CD4-positive, alpha-beta T cell treated with Interleukin-1 beta for 1 hour (primary cell): Measurements from ENCODE around the gene ID3.

Source experiments
- DNase-seq, 2 donors: peaks; one replicate each; pipeline ENCODE4 v3.0.0-alpha.2; 2020 to 2022

The ID3 gene

GRCh38 chr1:23525558-23526250 is 33.6 kb downstream of the ID3 start:
- DNase-seq: peak; percentile 35 to 38

- DNase-seq: peak; percentile 60 to 62
Measured at GRCh38 chr1:23524716-23525401, 34.4 kb downstream of the ID3 start.

GRCh38 chr1:23524163-23524562 is 35.1 kb downstream of the ID3 start:
- no peak for DNase-seq

GRCh38 chr1:23522244-23522982 is 36.9 kb downstream of the ID3 start:
- DNase-seq: peak in 1 of 2 donors; percentile 39

- DNase-seq: no peak
Measured at GRCh38 chr1:23521588-23521987, 37.7 kb downstream of the ID3 start.

GRCh38 chr1:23517581-23517980 is 41.7 kb downstream of the ID3 start:
- DNase-seq: no peak

GRCh38 chr1:23515905-23516304 is 43.4 kb downstream of the ID3 start:
- DNase-seq: no peak

- no peak for DNase-seq
Measured at GRCh38 chr1:23514111-23514679, 45.1 kb downstream of the ID3 start.

GRCh38 chr1:23509896-23510295 is 49.4 kb downstream of the ID3 start:
- no peak for DNase-seq
